Measurements from ENCODE around the gene DOK6. TPM values are rescaled to one million over a fixed set of nuclear protein-coding genes. Genes with fewer than 3 reads are reported as not detected.

The DOK6 gene
- total and polyA plus RNA-seq, 2 experiments from 2014 or later: 0.29 to 0.42 TPM

DNA sequence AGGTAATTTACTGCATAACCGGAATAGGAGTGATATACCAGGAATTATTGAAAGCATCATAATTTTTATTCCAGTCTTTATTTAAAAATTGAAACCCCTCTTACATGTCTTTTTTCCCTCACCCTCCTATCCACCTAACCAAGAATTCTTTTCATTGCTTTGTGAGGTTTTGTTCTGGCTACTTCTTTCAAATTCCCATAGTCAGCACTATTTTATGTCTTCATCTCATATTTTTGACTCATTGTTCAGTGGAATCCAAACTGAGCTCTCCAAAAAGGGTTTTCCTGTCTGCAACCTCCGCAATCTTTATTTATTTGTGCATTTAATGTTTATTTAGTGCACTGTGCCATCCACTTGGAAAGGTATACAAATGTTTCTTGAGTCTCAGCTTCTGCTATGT lies 128.5 kb downstream of the DOK6 start:
- no peak overlapping the region for H3K27ac ChIP-seq (ENCODE audit: low read depth)
- Mint-ChIP-seq H3K9me3 (no peaks in the 10 kb centered on the region), H3K27me3 (ENCODE audit: insufficient read depth, low read depth, poor library complexity) (peaks cover 1% of the 10 kb centered on the region)

DNA sequence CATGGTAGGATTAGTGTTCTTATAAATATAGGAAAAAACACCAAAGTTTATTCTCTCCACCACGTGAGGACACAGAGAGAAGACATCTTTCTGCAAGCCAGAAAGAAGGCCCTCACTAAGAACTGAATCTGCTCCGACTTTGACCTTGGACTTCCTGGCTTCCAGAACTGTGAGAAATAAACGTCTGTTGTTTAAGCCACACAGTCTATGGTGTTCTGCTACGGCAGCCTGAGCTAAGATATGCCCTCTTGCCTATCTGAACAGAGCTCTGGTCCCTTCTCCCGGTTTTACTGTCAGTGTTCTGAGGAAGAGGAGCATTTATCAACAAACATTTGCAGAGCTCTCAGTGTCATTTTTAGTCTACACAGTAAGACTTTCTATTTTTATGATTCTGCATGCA lies 131.3 kb downstream of the DOK6 start:
- Histone ChIP-seq H3K36me3 (ENCODE audit: insufficient read depth) (no peaks in the 10 kb centered on the region), H3K4me1 (ENCODE audit: insufficient read depth) (peaks cover 7% of the 10 kb centered on the region; the same call in 1 of the 2 replicates), H3K27me3 (ENCODE audit: insufficient read depth) (no peaks in the 10 kb centered on the region), H3F3A (replicated peaks; ENCODE audit: low read depth) (no peaks in the 10 kb centered on the region), H3K79me2 (replicated peaks; ENCODE audit: insufficient read depth) (no peaks in the 10 kb centered on the region), H3K4me3 (no peak overlapping the region), H3K4me2 (no peak overlapping the region), H4K20me1 (replicated peaks; ENCODE audit: insufficient read depth) (no peaks in the 10 kb centered on the region), H2AFZ (no peak overlapping the region), H3K9me2 (ENCODE audit: insufficient read depth) (no peaks in the 10 kb centered on the region; the same call in 1 of the 2 replicates), H3K27ac (ENCODE audit: low read depth) (no peak overlapping the region)
- H3K27me3 Mint-ChIP-seq (ENCODE audit: insufficient read depth, low read depth, poor library complexity): peaks cover 1% of the 10 kb centered on the region
- ATAC-seq: no peak
- no peaks in the 10 kb centered on the region for H3K9me3 Mint-ChIP-seq
- DNase-seq (ENCODE audit: low spot score): no peak
- TF ChIP-seq, protein P1, sequence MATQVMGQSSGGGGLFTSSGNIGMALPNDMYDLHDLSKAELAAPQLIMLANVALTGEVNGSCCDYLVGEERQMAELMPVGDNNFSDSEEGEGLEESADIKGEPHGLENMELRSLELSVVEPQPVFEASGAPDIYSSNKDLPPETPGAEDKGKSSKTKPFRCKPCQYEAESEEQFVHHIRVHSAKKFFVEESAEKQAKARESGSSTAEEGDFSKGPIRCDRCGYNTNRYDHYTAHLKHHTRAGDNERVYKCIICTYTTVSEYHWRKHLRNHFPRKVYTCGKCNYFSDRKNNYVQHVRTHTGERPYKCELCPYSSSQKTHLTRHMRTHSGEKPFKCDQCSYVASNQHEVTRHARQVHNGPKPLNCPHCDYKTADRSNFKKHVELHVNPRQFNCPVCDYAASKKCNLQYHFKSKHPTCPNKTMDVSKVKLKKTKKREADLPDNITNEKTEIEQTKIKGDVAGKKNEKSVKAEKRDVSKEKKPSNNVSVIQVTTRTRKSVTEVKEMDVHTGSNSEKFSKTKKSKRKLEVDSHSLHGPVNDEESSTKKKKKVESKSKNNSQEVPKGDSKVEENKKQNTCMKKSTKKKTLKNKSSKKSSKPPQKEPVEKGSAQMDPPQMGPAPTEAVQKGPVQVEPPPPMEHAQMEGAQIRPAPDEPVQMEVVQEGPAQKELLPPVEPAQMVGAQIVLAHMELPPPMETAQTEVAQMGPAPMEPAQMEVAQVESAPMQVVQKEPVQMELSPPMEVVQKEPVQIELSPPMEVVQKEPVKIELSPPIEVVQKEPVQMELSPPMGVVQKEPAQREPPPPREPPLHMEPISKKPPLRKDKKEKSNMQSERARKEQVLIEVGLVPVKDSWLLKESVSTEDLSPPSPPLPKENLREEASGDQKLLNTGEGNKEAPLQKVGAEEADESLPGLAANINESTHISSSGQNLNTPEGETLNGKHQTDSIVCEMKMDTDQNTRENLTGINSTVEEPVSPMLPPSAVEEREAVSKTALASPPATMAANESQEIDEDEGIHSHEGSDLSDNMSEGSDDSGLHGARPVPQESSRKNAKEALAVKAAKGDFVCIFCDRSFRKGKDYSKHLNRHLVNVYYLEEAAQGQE (IDR thresholded peaks at IDR 0.05; ENCODE audit: unreplicated experiment): no peak
- TF ChIP-seq, protein P2, sequence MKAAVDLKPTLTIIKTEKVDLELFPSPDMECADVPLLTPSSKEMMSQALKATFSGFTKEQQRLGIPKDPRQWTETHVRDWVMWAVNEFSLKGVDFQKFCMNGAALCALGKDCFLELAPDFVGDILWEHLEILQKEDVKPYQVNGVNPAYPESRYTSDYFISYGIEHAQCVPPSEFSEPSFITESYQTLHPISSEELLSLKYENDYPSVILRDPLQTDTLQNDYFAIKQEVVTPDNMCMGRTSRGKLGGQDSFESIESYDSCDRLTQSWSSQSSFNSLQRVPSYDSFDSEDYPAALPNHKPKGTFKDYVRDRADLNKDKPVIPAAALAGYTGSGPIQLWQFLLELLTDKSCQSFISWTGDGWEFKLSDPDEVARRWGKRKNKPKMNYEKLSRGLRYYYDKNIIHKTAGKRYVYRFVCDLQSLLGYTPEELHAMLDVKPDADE (IDR thresholded peaks at IDR 0.05): no peak
- no peak overlapping the region for H3K4me3 Mint-ChIP-seq
- no peak overlapping the region for H3K27ac Mint-ChIP-seq
- H3K36me3 Mint-ChIP-seq (ENCODE audit: low read depth): no peaks in the 10 kb centered on the region
- H3K4me1 Mint-ChIP-seq: peaks cover 10% of the 10 kb centered on the region; the same call in 2 of the 3 replicates

More for the DNA sequence above, 128.5 kb downstream of the DOK6 start:
- no peak overlapping the region for H2AFZ ChIP-seq
- H3K27me3 ChIP-seq (ENCODE audit: insufficient read depth): no peaks in the 10 kb centered on the region
- DNase-seq (ENCODE audit: low spot score) (no peak), ATAC-seq (no peak)
- Mint-ChIP-seq H3K27ac (no peak overlapping the region), H3K36me3 (ENCODE audit: low read depth) (no peaks in the 10 kb centered on the region), H3K4me1 (peaks cover 5% of the 10 kb centered on the region; the same call in 2 of the 3 replicates), H3K4me3 (no peak overlapping the region)
- TF ChIP-seq, protein P3, sequence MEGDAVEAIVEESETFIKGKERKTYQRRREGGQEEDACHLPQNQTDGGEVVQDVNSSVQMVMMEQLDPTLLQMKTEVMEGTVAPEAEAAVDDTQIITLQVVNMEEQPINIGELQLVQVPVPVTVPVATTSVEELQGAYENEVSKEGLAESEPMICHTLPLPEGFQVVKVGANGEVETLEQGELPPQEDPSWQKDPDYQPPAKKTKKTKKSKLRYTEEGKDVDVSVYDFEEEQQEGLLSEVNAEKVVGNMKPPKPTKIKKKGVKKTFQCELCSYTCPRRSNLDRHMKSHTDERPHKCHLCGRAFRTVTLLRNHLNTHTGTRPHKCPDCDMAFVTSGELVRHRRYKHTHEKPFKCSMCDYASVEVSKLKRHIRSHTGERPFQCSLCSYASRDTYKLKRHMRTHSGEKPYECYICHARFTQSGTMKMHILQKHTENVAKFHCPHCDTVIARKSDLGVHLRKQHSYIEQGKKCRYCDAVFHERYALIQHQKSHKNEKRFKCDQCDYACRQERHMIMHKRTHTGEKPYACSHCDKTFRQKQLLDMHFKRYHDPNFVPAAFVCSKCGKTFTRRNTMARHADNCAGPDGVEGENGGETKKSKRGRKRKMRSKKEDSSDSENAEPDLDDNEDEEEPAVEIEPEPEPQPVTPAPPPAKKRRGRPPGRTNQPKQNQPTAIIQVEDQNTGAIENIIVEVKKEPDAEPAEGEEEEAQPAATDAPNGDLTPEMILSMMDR (conservative IDR thresholded peaks at IDR 0.05; ENCODE audit: low read depth in 2 of 2): no peak
- TF ChIP-seq ZNF114 (CRISPR knock-in tag; IDR thresholded peaks at IDR 0.05) (no peak), EZH2phosphoT487 (IDR thresholded peaks at IDR 0.05; ENCODE audit: unreplicated experiment) (no peak), CREB1 (CRISPR knock-in tag; IDR thresholded peaks at IDR 0.05; ENCODE audit: low read depth) (no peak)
- no peaks in the 10 kb centered on the region for H4K20me1 ChIP-seq (replicated peaks; ENCODE audit: insufficient read depth)
- H3K9me2 ChIP-seq (ENCODE audit: insufficient read depth): no peaks in the 10 kb centered on the region; the same call in 1 of the 2 replicates
- H3K79me2 ChIP-seq (replicated peaks; ENCODE audit: insufficient read depth): no peaks in the 10 kb centered on the region
- no peaks in the 10 kb centered on the region for H3K4me1 ChIP-seq (ENCODE audit: insufficient read depth)
- H3K4me2 ChIP-seq: no peak overlapping the region
- H3K36me3 ChIP-seq (ENCODE audit: insufficient read depth): no peaks in the 10 kb centered on the region
- no peak overlapping the region for H3K4me3 ChIP-seq
- no peaks in the 10 kb centered on the region for H3F3A ChIP-seq (replicated peaks; ENCODE audit: low read depth)
